Thymus (tissue), 11 donors: Measurements from ENCODE around the gene CSMD2. TPM values are rescaled to one million over a fixed set of nuclear protein-coding genes. Genes with fewer than 3 reads are reported as not detected.

Experiments used
- DNase-seq, 9 donors: peaks; one replicate each; pipeline ENCODE4 v3.0.0-alpha.2; 2013; ENCODE audit warnings: low spot score in 9 of 9, low read depth in 6 of 9, missing footprints in 1 of 9
- H3K27ac ChIP-seq, 2 donors: one replicate each; pipeline ENCODE4 v1.5.1; 2013; ENCODE audit warnings: control low read depth in 1 of 2, low read depth in 1 of 2, low read length in 1 of 2, mild to moderate bottlenecking in 1 of 2, moderate library complexity in 1 of 2
- H3K27me3 ChIP-seq, 2 donors: one replicate each; pipeline ENCODE4 v1.5.1; 2013; ENCODE audit warnings: low read length in 1 of 2; ENCODE audit not compliant: control insufficient read depth in 2 of 2, insufficient read depth in 1 of 2
- H3K36me3 ChIP-seq, 2 donors: one replicate each; pipeline ENCODE4 v1.5.1; 2013; ENCODE audit warnings: low read length in 1 of 2, mild to moderate bottlenecking in 1 of 2, moderate library complexity in 1 of 2; ENCODE audit not compliant: control insufficient read depth in 2 of 2, insufficient read depth in 2 of 2
- H3K4me1 ChIP-seq, 2 donors: one replicate each; pipeline ENCODE4 v1.5.1; 2013; ENCODE audit warnings: low read length in 2 of 2; ENCODE audit not compliant: control insufficient read depth in 2 of 2, insufficient read depth in 2 of 2
- H3K4me3 ChIP-seq, 2 donors: one replicate each; pipeline ENCODE4 v1.5.1; 2013; ENCODE audit warnings: low read length in 2 of 2, control low read depth in 1 of 2, mild to moderate bottlenecking in 1 of 2
- H3K9me3 ChIP-seq, 2 donors: one replicate each; pipeline ENCODE4 v1.5.1; 2013; ENCODE audit warnings: low read length in 1 of 2, mild to moderate bottlenecking in 1 of 2; ENCODE audit not compliant: control insufficient read depth in 2 of 2, insufficient read depth in 1 of 2
- WGBS: extraction: QIAGEN DNeasy Blood & Tissue Kit; methylation state at CpG from one replicate; pipeline ENCODE4 v1.1.7; 2013; 5-methylcytosine and 5-hydroxymethylcytosine counted together
- polyA plus RNA-seq: library from polyadenylated mRNA; stranded (reverse); fragments of 200-250 nt; gene quantifications from one replicate; pipeline ENCODE4 v1.2.3, GENCODE V29; 2013
- total RNA-seq: library from RNA; stranded (reverse); fragments of 120-200 nt; gene quantifications from one replicate; pipeline ENCODE4 v1.2.4, GENCODE V29; 2013
- donor health status: healthy.

Gene CSMD2
- total and polyA plus RNA-seq, 2 donors = 0.14 TPM

GRCh38 chr1:34163792-34164731 is 968 bp downstream of the CSMD2 start:
- Histone ChIP-seq H3K27ac (no peak overlapping the region), H3K9me3 (no peaks in the 10 kb centered on the region), H3K4me1 (no peaks in the 10 kb centered on the region), H3K36me3 (no peaks in the 10 kb centered on the region), H3K4me3 (no peak overlapping the region), H3K27me3 (peaks cover 60 to 86% of the 10 kb centered on the region in 2 donors)
- DNase-seq = no peak
- 2% methylated on average over 75 of the region's 75 CpGs for WGBS

GRCh38 chr1:34162852-34163766 is 1.9 kb downstream of the CSMD2 start:
- peaks cover 56 to 77% of the 10 kb centered on the region in 2 donors for H3K27me3 ChIP-seq
- no peaks in the 10 kb centered on the region for H3K36me3 ChIP-seq
- no peak overlapping the region for H3K4me3 ChIP-seq
- peak in 3 of 9 donors; percentile 7 to 18 (median 14) for DNase-seq
- H3K9me3 ChIP-seq = no peaks in the 10 kb centered on the region
- no peaks in the 10 kb centered on the region for H3K4me1 ChIP-seq
- H3K27ac ChIP-seq = no peak overlapping the region
- 3% methylated on average over 46 of the region's 46 CpGs for WGBS

GRCh38 chr1:34156739-34157138 is 8.3 kb downstream of the CSMD2 start:
- H3K27ac ChIP-seq = no peak overlapping the region
- no peak overlapping the region for H3K4me3 ChIP-seq
- WGBS = 61% methylated on average over 3 of the region's 3 CpGs
- H3K36me3 ChIP-seq = no peaks in the 10 kb centered on the region
- DNase-seq = no peak
- H3K27me3 ChIP-seq = peaks cover 8 to 16% of the 10 kb centered on the region in 2 donors
- H3K4me1 ChIP-seq = no peaks in the 10 kb centered on the region
- H3K9me3 ChIP-seq = no peaks in the 10 kb centered on the region

- no peaks in the 10 kb centered on the region for H3K9me3 ChIP-seq
- H3K36me3 ChIP-seq = no peaks in the 10 kb centered on the region
- peaks cover 0 to 7% of the 10 kb centered on the region in 2 donors for H3K27me3 ChIP-seq
- 91% methylated on average over 2 of the region's 2 CpGs for WGBS
- no peak overlapping the region for H3K27ac ChIP-seq
- no peak overlapping the region for H3K4me3 ChIP-seq
- no peaks in the 10 kb centered on the region for H3K4me1 ChIP-seq
- DNase-seq = no peak
These were observed 9.2 kb downstream of the CSMD2 start for GRCh38 chr1:34155860-34156259.

- WGBS = 98% methylated on average over 4 of the region's 4 CpGs
- Histone ChIP-seq H3K27me3 (no peaks in the 10 kb centered on the region), H3K9me3 (no peaks in the 10 kb centered on the region), H3K4me1 (no peaks in the 10 kb centered on the region), H3K27ac (no peak overlapping the region), H3K4me3 (no peak overlapping the region), H3K36me3 (no peaks in the 10 kb centered on the region)
- DNase-seq = no peak
These were observed 11.8 kb downstream of the CSMD2 start for GRCh38 chr1:34153246-34153645.

GRCh38 chr1:34149501-34149900 is 15.5 kb downstream of the CSMD2 start:
- DNase-seq = no peak
- Histone ChIP-seq H3K9me3 (no peaks in the 10 kb centered on the region), H3K4me1 (no peaks in the 10 kb centered on the region), H3K27me3 (no peaks in the 10 kb centered on the region), H3K27ac (no peak overlapping the region), H3K36me3 (no peaks in the 10 kb centered on the region), H3K4me3 (no peak overlapping the region)
- 32% methylated on average over 3 of the region's 3 CpGs for WGBS

GRCh38 chr1:34147301-34147700 is 17.7 kb downstream of the CSMD2 start:
- Histone ChIP-seq H3K27me3 (no peaks in the 10 kb centered on the region), H3K27ac (no peak overlapping the region), H3K4me1 (no peaks in the 10 kb centered on the region), H3K9me3 (no peaks in the 10 kb centered on the region), H3K4me3 (no peak overlapping the region), H3K36me3 (no peaks in the 10 kb centered on the region)
- 11% methylated on average over 4 of the region's 4 CpGs for WGBS
- DNase-seq = no peak

GRCh38 chr1:34144766-34145165 is 20.3 kb downstream of the CSMD2 start:
- WGBS = 90% methylated on average over 6 of the region's 6 CpGs
- Histone ChIP-seq H3K9me3 (no peaks in the 10 kb centered on the region), H3K27ac (no peak overlapping the region), H3K4me3 (no peak overlapping the region), H3K36me3 (no peaks in the 10 kb centered on the region), H3K4me1 (no peaks in the 10 kb centered on the region), H3K27me3 (no peaks in the 10 kb centered on the region)
- DNase-seq = no peak

GRCh38 chr1:34143975-34144374 is 21.1 kb downstream of the CSMD2 start:
- Histone ChIP-seq H3K27ac (no peak overlapping the region), H3K4me3 (no peak overlapping the region), H3K36me3 (no peaks in the 10 kb centered on the region), H3K9me3 (no peaks in the 10 kb centered on the region), H3K4me1 (no peaks in the 10 kb centered on the region), H3K27me3 (no peaks in the 10 kb centered on the region)
- WGBS = 94% methylated on average over 2 of the region's 2 CpGs
- no peak for DNase-seq
